Measurements from ENCODE around the gene CCDC85C. TPM values are rescaled to one million over a fixed set of nuclear protein-coding genes. Genes with fewer than 3 reads are reported as not detected.

Gene CCDC85C
- total and polyA plus RNA-seq, 2 of the 8 experiments (the other 6 are each of a cell fraction or from before 2014, with no cell fraction given) = 16.8 to 35.8 TPM

- no peak for TF ChIP-seq CTCF (IDR thresholded peaks at IDR 0.05; ENCODE audit: control extremely low read depth in 1 of 3, insufficient read depth in 1 of 3, low read depth in 1 of 3, low read length in 3 of 3)
- TF ChIP-seq YY1 (IDR thresholded peaks at IDR 0.05; ENCODE audit: low read depth, low read length) = no peak
- TF ChIP-seq KDM4A (IDR thresholded peaks at IDR 0.05; ENCODE audit: low read depth, low read length, severe bottlenecking) = no peak
- no peak for TF ChIP-seq CHD2 (IDR thresholded peaks at IDR 0.05; ENCODE audit: low read length)
- no peak for TF ChIP-seq CBX8 (IDR thresholded peaks at IDR 0.05; ENCODE audit: borderline replicate concordance, low read depth, low read length)
These were observed 13.1 kb upstream of the CCDC85C start (continued) for GRCh38 chr14:99616832-99617800.

Data from H1 (cell line).